HepG2 (cell line): Measurements from ENCODE around the gene ARHGAP21. TPM values are rescaled to one million over a fixed set of nuclear protein-coding genes. Genes with fewer than 3 reads are reported as not detected.

Experiments
- ARID5B ChIP-seq: IDR thresholded peaks from 2 replicates; pipeline ENCODE4 v1.4.0; 2020; ENCODE audit warnings: mild to moderate bottlenecking, missing genetic modification reagents
- ATF4 ChIP-seq, 2 experiments: fragments of 450-650 bp in 1 of 2; sonication (generic) in 1 of 2; formaldehyde crosslinking; IDR thresholded peaks; 2 replicates each; pipeline versions ENCODE4 v1.5.0 to v1.8.0; 2020 to 2022; ENCODE audit warnings: mild to moderate bottlenecking in 1 of 2, missing genetic modification reagents in 1 of 2
- BCL6 ChIP-seq: IDR thresholded peaks from 2 replicates; pipeline ENCODE4 v1.6.1; 2016; ENCODE audit warnings: missing genetic modification reagents, missing compliant biosample characterization
- FOXO1 ChIP-seq: sonication (generic); formaldehyde crosslinking; IDR thresholded peaks from 2 replicates; pipeline ENCODE4 v1.4.0; 2020; ENCODE audit warnings: missing genetic modification reagents
- HDAC2 ChIP-seq: sonication (generic); formaldehyde crosslinking; IDR thresholded peaks from 2 replicates; pipeline ENCODE4 v1.4.0; 2020; ENCODE audit warnings: missing genetic modification reagents
- HOXA7 ChIP-seq: sonication (generic); formaldehyde crosslinking; IDR thresholded peaks from 2 replicates; pipeline ENCODE4 v1.8.1; 2022; ENCODE audit warnings: mild to moderate bottlenecking, missing genetic modification reagents, moderate library complexity
- LCORL ChIP-seq, 2 experiments: fragments of 450-650 bp in 1 of 2; sonication (generic) in 1 of 2; formaldehyde crosslinking in 1 of 2; IDR thresholded peaks; 2 replicates each; pipeline versions ENCODE4 v1.5.0 to v1.6.1; 2017 to 2020; ENCODE audit warnings: antibody characterized with exemption in 1 of 2, missing genetic modification reagents in 1 of 2
- MAFK ChIP-seq, 2 experiments: IDR thresholded peaks in 1 of 2; conservative IDR thresholded peaks in 1 of 2; 2 replicates each; pipeline ENCODE4 v1.6.1; 2011; ENCODE audit warnings: improper control_type of control experiment in 2 of 2, low read length in 2 of 2
- NR2F6 ChIP-seq, 2 experiments: IDR thresholded peaks; 2 replicates each; pipeline ENCODE4 v1.6.1; 2016; ENCODE audit warnings: antibody characterized with exemption in 1 of 2, mild to moderate bottlenecking in 1 of 2
- POGZ ChIP-seq: sonication (generic); formaldehyde crosslinking; IDR thresholded peaks from 2 replicates; pipeline ENCODE4 v1.4.0; 2020; ENCODE audit warnings: mild to moderate bottlenecking, missing genetic modification reagents
- RXRB ChIP-seq: IDR thresholded peaks from 2 replicates; pipeline ENCODE4 v1.6.1; 2016; ENCODE audit warnings: borderline replicate concordance, missing genetic modification reagents, missing compliant biosample characterization
- STAT5B ChIP-seq: sonication (generic); formaldehyde crosslinking; IDR thresholded peaks from 2 replicates; pipeline ENCODE4 v1.4.0; 2020; ENCODE audit warnings: missing genetic modification reagents
- TEAD3 ChIP-seq: optimal IDR thresholded peaks from 2 replicates; pipeline ENCODE3; 2016; ENCODE audit warnings: borderline replicate concordance
- THRA ChIP-seq: sonication (generic); formaldehyde crosslinking; IDR thresholded peaks from 2 replicates; pipeline ENCODE4 v1.4.0; 2020; ENCODE audit warnings: missing genetic modification reagents, borderline replicate concordance
- ZNF343 ChIP-seq: sonication (generic); formaldehyde crosslinking; IDR thresholded peaks from 2 replicates; pipeline ENCODE4 v1.4.0; 2020; ENCODE audit warnings: mild to moderate bottlenecking, missing genetic modification reagents
- ZNF432 ChIP-seq: sonication (generic); formaldehyde crosslinking; IDR thresholded peaks from 2 replicates; pipeline ENCODE4 v1.5.0; 2020; ENCODE audit warnings: missing genetic modification reagents, mild to moderate bottlenecking, borderline replicate concordance
- ZNF503 ChIP-seq: sonication (generic); formaldehyde crosslinking; IDR thresholded peaks from 2 replicates; pipeline ENCODE4 v1.4.0; 2020; ENCODE audit warnings: missing genetic modification reagents
- polyA plus RNA-seq, 8 experiments: library from polyadenylated mRNA; depleted of rRNA in 3 of 8; stranded (reverse) in 7 of 8; unstranded in 1 of 8; fragments of >200 nt; fragmentation: Illumina TruSeq in 4 of 8; extraction: Trizol in 4 of 8; gene quantifications; 2 replicates each; pipeline versions ENCODE4 v1.2.1 to v1.2.3, GENCODE V29; 2011 to 2016; ENCODE audit warnings: low read depth in 4 of 8, missing spikeins in 1 of 8, mixed read lengths in 1 of 8; ENCODE audit not compliant: insufficient read depth in 1 of 8
- total RNA-seq, 5 experiments: library from RNA; depleted of rRNA; stranded (reverse); fragments of >200 nt; fragmentation: Illumina TruSeq; extraction: Trizol; gene quantifications; 2 replicates each; pipeline ENCODE4 v1.2.3, GENCODE V29; 2016; ENCODE audit warnings: low read depth in 1 of 5

Gene ARHGAP21
- total and polyA plus RNA-seq, 2 of the 13 experiments (the other 11 are each of a cell fraction or from before 2014, with no cell fraction given): 23.9 to 26.6 TPM

- peak in 1 of 2 experiments; percentile 54; a peak in 2 of 4 replicates for TF ChIP-seq MAFK (conservative IDR thresholded peaks at IDR 0.05 in 1 of 2, IDR thresholded peaks at IDR 0.05 in 1 of 2; ENCODE audit: low read length in 2 of 2)
- no peak for TF ChIP-seq NR2F6 (IDR thresholded peaks at IDR 0.05)
- 0 out of 2 replicates have a peak, but pooled peaks have one; percentile 27 for TF ChIP-seq NR2F6 (CRISPR knock-in tag; IDR thresholded peaks at IDR 0.05)
- TF ChIP-seq THRA (CRISPR knock-in tag): peak; percentile 59; the same call in 1 of the 2 replicates
- no peak for TF ChIP-seq FOXO1 (CRISPR knock-in tag)
- peak; percentile 100 for TF ChIP-seq TEAD3
- no peak for TF ChIP-seq ZNF343
- no peak for TF ChIP-seq ZNF503 (CRISPR knock-in tag)
- no peak for TF ChIP-seq HDAC2 (CRISPR knock-in tag)
- TF ChIP-seq POGZ: no peak
- TF ChIP-seq STAT5B (CRISPR knock-in tag): no peak
- peak; percentile 46; the same call in 1 of the 2 replicates for TF ChIP-seq ARID5B (CRISPR knock-in tag)
- no peak for TF ChIP-seq ZNF432 (CRISPR knock-in tag)
- no peak for TF ChIP-seq LCORL (IDR thresholded peaks at IDR 0.05)
- TF ChIP-seq LCORL (CRISPR knock-in tag; IDR thresholded peaks at IDR 0.05): peak; percentile 63; the same call in 1 of the 2 replicates
- no peak for TF ChIP-seq HOXA7 (CRISPR knock-in tag)
- no peak for TF ChIP-seq ATF4 (CRISPR knock-in tag; IDR thresholded peaks at IDR 0.05)
- peak; percentile 56; the same call in 1 of the 2 replicates for TF ChIP-seq RXRB (CRISPR knock-in tag)
- 0 out of 2 replicates have a peak, but pooled peaks have one; percentile 31 for TF ChIP-seq BCL6 (CRISPR knock-in tag)
These were observed 39.4 kb upstream of the ARHGAP21 start (continued) for GRCh38 chr10:24762966-24763623.
